KMS-11 (cell line): ENCODE results near the gene TNFRSF12A.
"Not testable (repeated sequence)": the region's sequence is repeated elsewhere in the genome, so short reads cannot be mapped to it uniquely, and the experiment has no call there.

Experiments
- H2AFZ ChIP-seq: fragments of 200-600 bp; sonication (generic); 2 replicates; pipeline ENCODE4 v1.6.1; 2016; ENCODE audit warnings: antibody characterized with exemption, mixed run types, low read depth
- H3K27ac ChIP-seq: fragments of 200-600 bp; sonication (generic); 2 replicates; pipeline ENCODE4 v1.6.1; 2016; ENCODE audit warnings: mild to moderate bottlenecking, mixed run types
- H3K27me3 ChIP-seq: fragments of 200-600 bp; sonication (generic); 2 replicates; pipeline ENCODE4 v1.6.1; 2017; ENCODE audit warnings: mild to moderate bottlenecking, low read depth, mixed run types, moderate library complexity; ENCODE audit not compliant: insufficient read depth
- H3K36me3 ChIP-seq: fragments of 200-600 bp; sonication (generic); 2 replicates; pipeline ENCODE4 v1.6.1; 2017; ENCODE audit warnings: mild to moderate bottlenecking, mixed run types; ENCODE audit not compliant: insufficient read depth
- H3K4me1 ChIP-seq: fragments of 200-600 bp; sonication (generic); 2 replicates; pipeline ENCODE4 v1.6.1; 2016; ENCODE audit warnings: mild to moderate bottlenecking, low read depth, mixed run types; ENCODE audit not compliant: poor library complexity, severe bottlenecking
- H3K4me2 ChIP-seq: fragments of 200-600 bp; sonication (generic); 2 replicates; pipeline ENCODE4 v1.7.0; 2016; ENCODE audit warnings: mild to moderate bottlenecking, mixed run types
- H3K4me3 ChIP-seq: fragments of 200-600 bp; sonication (generic); IDR thresholded peaks from 2 replicates; pipeline ENCODE4 v1.6.1; 2017; ENCODE audit warnings: low read depth, low read length, mixed read lengths; ENCODE audit not compliant: insufficient read depth
- H3K79me2 ChIP-seq: fragments of 200-600 bp; sonication (generic); 2 replicates; pipeline ENCODE4 v1.6.1; 2016; ENCODE audit warnings: low read depth, mixed run types; ENCODE audit not compliant: insufficient read depth
- H3K9ac ChIP-seq: fragments of 200-600 bp; sonication (generic); 2 replicates; pipeline ENCODE4 v1.6.1; 2016; ENCODE audit warnings: mild to moderate bottlenecking, mixed run types
- H4K20me1 ChIP-seq: fragments of 200-600 bp; sonication (generic); 2 replicates; pipeline ENCODE4 v1.6.1; 2016; ENCODE audit warnings: mild to moderate bottlenecking, mixed run types; ENCODE audit not compliant: insufficient read depth
- CTCF ChIP-seq: fragments of 200-600 bp; sonication (generic); conservative IDR thresholded peaks from 2 replicates; pipeline ENCODE4 v1.6.1; 2017; ENCODE audit warnings: low read depth, mild to moderate bottlenecking, antibody characterized with exemption, low read length, moderate library complexity, mixed read lengths

Gene TNFRSF12A

DNA sequence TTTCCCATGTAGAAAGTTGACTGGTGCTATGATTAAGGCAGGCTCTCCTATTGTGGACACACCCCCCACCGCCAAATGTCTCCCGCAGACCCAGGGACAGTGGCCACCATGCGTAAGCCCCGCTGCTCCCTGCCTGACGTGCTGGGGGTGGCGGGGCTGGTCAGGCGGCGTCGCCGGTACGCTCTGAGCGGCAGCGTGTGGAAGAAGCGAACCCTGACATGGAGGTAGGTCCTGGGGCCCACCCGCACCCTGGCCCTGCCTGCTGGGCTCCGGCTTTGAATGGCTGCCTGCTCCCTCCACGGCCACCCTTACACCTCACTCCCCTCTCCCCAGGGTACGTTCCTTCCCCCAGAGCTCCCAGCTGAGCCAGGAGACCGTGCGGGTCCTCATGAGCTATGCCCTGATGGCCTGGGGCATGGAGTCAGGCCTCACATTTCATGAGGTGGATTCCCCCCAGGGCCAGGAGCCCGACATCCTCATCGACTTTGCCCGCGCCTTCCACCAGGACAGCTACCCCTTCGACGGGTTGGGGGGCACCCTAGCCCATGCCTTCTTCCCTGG lies 29.8 kb downstream of the TNFRSF12A start:
- no peak overlapping the region for H3K9ac ChIP-seq
- no peak overlapping the region for H3K27ac ChIP-seq
- H2AFZ ChIP-seq, result no peak overlapping the region
- no peak overlapping the region for H3K4me3 ChIP-seq
- peaks cover 38% of the 10 kb centered on the region for H3K27me3 ChIP-seq
- no peak overlapping the region for H3K4me2 ChIP-seq
- no peak for TF ChIP-seq CTCF
- no peaks in the 10 kb centered on the region for H3K79me2 ChIP-seq
- H4K20me1 ChIP-seq, result no peaks in the 10 kb centered on the region
- no peaks in the 10 kb centered on the region for H3K36me3 ChIP-seq
- H3K4me1 ChIP-seq, result no peaks in the 10 kb centered on the region

GRCh38 chr16:3050487-3050886 lies 30.3 kb downstream of the TNFRSF12A start:
- Histone ChIP-seq H3K9ac (no peak overlapping the region), H2AFZ (no peak overlapping the region), H3K4me3 (no peak overlapping the region), H4K20me1 (no peaks in the 10 kb centered on the region), H3K36me3 (no peaks in the 10 kb centered on the region), H3K27me3 (peaks cover 34% of the 10 kb centered on the region), H3K79me2 (no peaks in the 10 kb centered on the region), H3K4me2 (no peak overlapping the region), H3K4me1 (no peaks in the 10 kb centered on the region), H3K27ac (no peak overlapping the region)
- TF ChIP-seq CTCF, result no peak

DNA sequence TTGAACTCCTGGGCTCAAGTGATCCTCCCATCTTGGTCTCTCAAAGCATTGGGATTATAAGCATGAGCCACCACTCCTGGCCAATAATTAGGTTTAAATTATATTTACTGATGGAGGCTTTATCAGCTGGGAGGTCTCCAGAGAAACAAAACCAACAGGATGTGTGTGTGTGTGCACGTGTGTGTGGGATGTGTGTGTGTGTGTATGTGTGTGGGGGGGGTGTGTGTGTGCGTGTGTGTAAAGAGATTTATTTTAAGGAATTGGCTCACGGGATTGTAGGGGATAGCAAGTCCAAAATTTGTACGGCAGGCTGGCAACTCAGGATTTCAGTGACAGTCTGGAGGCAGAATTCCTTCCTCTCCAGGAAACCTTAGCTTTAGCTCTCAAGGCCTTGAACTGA lies 30.8 kb downstream of the TNFRSF12A start:
- Histone ChIP-seq H3K27ac (no peak overlapping the region), H2AFZ (no peak overlapping the region), H3K4me2 (no peak overlapping the region), H3K4me3 (no peak overlapping the region), H3K4me1 (no peaks in the 10 kb centered on the region), H3K79me2 (no peaks in the 10 kb centered on the region), H3K9ac (no peak overlapping the region), H4K20me1 (no peaks in the 10 kb centered on the region), H3K27me3 (peaks cover 30% of the 10 kb centered on the region), H3K36me3 (no peaks in the 10 kb centered on the region)
- TF ChIP-seq CTCF, result no peak

DNA sequence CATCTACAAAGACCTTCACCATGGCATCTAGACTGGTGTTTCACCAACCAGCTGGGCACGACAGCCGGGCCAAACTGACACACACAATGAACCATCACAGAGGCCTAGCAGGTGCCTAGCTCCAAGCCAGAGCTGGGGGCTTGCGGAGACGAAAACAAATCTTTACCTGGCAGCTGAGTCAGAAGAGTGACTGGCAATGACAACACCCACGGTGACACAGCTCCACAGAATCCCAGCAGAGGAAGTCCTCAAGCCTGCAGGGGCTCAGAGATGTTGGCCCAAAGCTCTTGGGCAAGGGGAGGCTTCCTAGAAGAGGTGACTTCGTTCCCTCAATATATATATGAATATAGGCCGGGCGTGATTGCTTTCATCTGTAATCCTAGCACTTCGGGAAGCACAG lies 31.3 kb downstream of the TNFRSF12A start:
- no peak overlapping the region for H3K27ac ChIP-seq
- no peaks in the 10 kb centered on the region for H3K79me2 ChIP-seq
- H3K4me1 ChIP-seq, result no peaks in the 10 kb centered on the region
- H3K36me3 ChIP-seq, result no peaks in the 10 kb centered on the region
- no peak overlapping the region for H3K9ac ChIP-seq
- H3K4me3 ChIP-seq, result no peak overlapping the region
- H3K27me3 ChIP-seq, result peaks cover 25% of the 10 kb centered on the region
- no peak overlapping the region for H3K4me2 ChIP-seq
- no peaks in the 10 kb centered on the region for H4K20me1 ChIP-seq
- no peak overlapping the region for H2AFZ ChIP-seq
- TF ChIP-seq CTCF, result no peak

DNA sequence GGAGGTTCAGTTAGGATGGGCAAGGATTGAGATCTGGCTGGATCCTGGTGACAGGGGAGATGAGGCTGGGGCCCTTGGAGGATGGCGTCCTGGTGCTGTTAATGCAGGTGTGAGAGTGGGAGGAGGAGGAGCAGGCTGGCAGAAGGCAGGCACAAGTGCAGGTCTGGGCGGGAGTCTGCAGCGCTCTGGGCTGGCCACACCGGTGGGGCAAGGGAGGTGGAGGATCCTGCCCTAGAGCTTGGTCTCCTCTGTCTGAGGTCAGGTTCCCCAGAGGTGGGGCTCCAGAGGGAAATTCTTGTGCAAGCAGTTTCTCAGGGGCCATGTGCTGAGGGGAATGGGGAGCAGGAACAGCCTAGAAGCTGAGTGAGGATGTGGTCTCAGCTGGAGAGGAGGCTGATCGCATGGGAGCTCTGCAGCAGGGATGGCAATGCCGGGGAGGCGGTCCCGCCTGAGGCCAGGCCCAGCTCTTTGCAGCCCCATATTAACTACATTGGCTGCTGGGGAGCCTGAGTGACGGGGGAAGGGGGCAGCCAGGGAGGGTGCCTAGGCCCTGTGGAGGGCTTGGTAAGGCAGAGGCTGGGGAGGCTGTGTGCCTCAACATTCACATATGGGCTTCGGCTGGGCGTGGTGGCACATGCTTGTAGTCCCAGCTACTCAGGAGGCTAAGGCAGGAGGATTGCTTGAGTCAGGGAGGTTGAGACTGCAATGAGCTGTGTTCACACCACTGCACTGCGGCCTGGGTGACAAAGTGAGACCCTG lies 32.6 kb downstream of the TNFRSF12A start:
- H3K79me2 ChIP-seq, H4K20me1 ChIP-seq, H3K4me2 ChIP-seq, H3K9ac ChIP-seq, H3K36me3 ChIP-seq, H2AFZ ChIP-seq, H3K4me3 ChIP-seq, H3K27ac ChIP-seq, H3K4me1 ChIP-seq: not testable (repeated sequence)
- peaks cover 12% of the 10 kb centered on the region; the same call in 1 of the 2 replicates for H3K27me3 ChIP-seq

DNA sequence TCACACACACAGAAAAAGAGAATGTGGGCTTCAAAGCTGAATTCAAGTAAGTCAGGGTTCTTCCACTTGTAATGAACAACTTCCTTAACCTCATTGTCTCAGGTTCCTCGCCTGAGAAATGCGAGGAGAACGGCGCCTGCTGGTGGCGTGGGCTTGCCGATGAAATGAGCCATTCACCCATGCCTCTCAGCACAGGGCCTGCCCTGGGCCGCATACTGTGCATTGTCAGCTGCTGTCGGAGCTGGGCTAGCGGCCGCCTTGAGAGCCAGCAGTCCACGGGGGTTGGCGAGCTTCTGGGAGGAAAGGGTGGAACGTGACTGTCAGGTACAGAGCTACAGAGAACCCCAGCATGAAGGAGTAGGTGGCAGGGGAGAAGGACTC lies 33.2 kb downstream of the TNFRSF12A start:
- H3K27me3 ChIP-seq, H3K9ac ChIP-seq, H3K36me3 ChIP-seq, H3K4me1 ChIP-seq, H3K4me2 ChIP-seq, H4K20me1 ChIP-seq, H3K27ac ChIP-seq, H3K79me2 ChIP-seq, H2AFZ ChIP-seq, H3K4me3 ChIP-seq: not testable (repeated sequence)
